ENCODE results near the gene FDX1. TPM values are rescaled to one million over a fixed set of nuclear protein-coding genes. Genes with fewer than 3 reads are reported as not detected.
"Not testable (repeated sequence)": the region's sequence is repeated elsewhere in the genome, so short reads cannot be mapped to it uniquely, and the experiment has no call there.

The FDX1 gene
- total RNA-seq, 1 experiment from 2014 or later: 13.6 TPM

GRCh38 chr11:110415081-110415480 is 14.7 kb upstream of the FDX1 start:
- in situ Hi-C loops (cut with HindIII; ENCODE audit: low pct_unique_long_range_greater_than_20kb, low sequenced_read_pairs) (no loop called here), intact Hi-C loops (cut with micrococcal nuclease; ENCODE audit: unreplicated experiment) (no loop called here)
- no peak overlapping the region for H3K27ac ChIP-seq (ENCODE audit: low read length)
- no peaks in the 10 kb centered on the region for H3K9me3 ChIP-seq (ENCODE audit: control insufficient read depth, insufficient read depth, low read depth, low read length)
- no peaks in the 10 kb centered on the region for H3K36me3 ChIP-seq (ENCODE audit: control insufficient read depth, insufficient read depth, low read length)
- no peak for ATAC-seq
- TF ChIP-seq POLR2AphosphoS5 (IDR thresholded peaks at IDR 0.05; ENCODE audit: low read depth, low read length) (no peak), TCF7L2 (IDR thresholded peaks at IDR 0.05; ENCODE audit: low read depth, low read length) (no peak), SIN3A (IDR thresholded peaks at IDR 0.05; ENCODE audit: borderline replicate concordance, insufficient read depth, low read depth, low read length) (no peak), CTCF (IDR thresholded peaks at IDR 0.05) (no peak)
- H3K4me3 ChIP-seq (ENCODE audit: low read depth in 2 of 2, low read length in 2 of 2): no peak overlapping the region
- POLR2A ChIA-PET: no interaction called here
- DNase-seq (ENCODE audit: low read depth, low spot score): no peak
- CTCF ChIA-PET: no interaction called here
- no peaks in the 10 kb centered on the region for H3K4me1 ChIP-seq (ENCODE audit: control insufficient read depth, insufficient read depth, low read length)
- H3K27me3 ChIP-seq (ENCODE audit: control insufficient read depth, insufficient read depth, low read length): no peaks in the 10 kb centered on the region
- no TSS peak for BruUV-seq (replicated peaks)

GRCh38 chr11:110421658-110422057 is 8.1 kb upstream of the FDX1 start:
- BruUV-seq (replicated peaks); in situ Hi-C loops (cut with HindIII; ENCODE audit: low pct_unique_long_range_greater_than_20kb, low sequenced_read_pairs); ATAC-seq; POLR2A ChIA-PET; H3K27me3 ChIP-seq (ENCODE audit: control insufficient read depth, insufficient read depth, low read length); DNase-seq (ENCODE audit: low read depth, low spot score); CTCF ChIA-PET; H3K4me3 ChIP-seq (ENCODE audit: low read depth in 2 of 2, low read length in 2 of 2); H3K36me3 ChIP-seq (ENCODE audit: control insufficient read depth, insufficient read depth, low read length); intact Hi-C loops (cut with micrococcal nuclease; ENCODE audit: unreplicated experiment); H3K4me1 ChIP-seq (ENCODE audit: control insufficient read depth, insufficient read depth, low read length); H3K9me3 ChIP-seq (ENCODE audit: control insufficient read depth, insufficient read depth, low read depth, low read length); H3K27ac ChIP-seq (ENCODE audit: low read length): not testable (repeated sequence)

GRCh38 chr11:110422306-110422905 is 7.3 kb upstream of the FDX1 start:
- in situ Hi-C loops (cut with HindIII; ENCODE audit: low pct_unique_long_range_greater_than_20kb, low sequenced_read_pairs) (no loop called here), intact Hi-C loops (cut with micrococcal nuclease; ENCODE audit: unreplicated experiment) (no loop called here)
- ATAC-seq (no peak), DNase-seq (ENCODE audit: low read depth, low spot score) (no peak)
- ChIA-PET CTCF (no interaction called here), POLR2A (no interaction called here)
- no peaks in the 10 kb centered on the region for H3K36me3 ChIP-seq (ENCODE audit: control insufficient read depth, insufficient read depth, low read length)
- BruUV-seq (replicated peaks): no TSS peak
- TF ChIP-seq SIN3A (IDR thresholded peaks at IDR 0.05; ENCODE audit: borderline replicate concordance, insufficient read depth, low read depth, low read length): no peak
- no peak for TF ChIP-seq TCF7L2 (IDR thresholded peaks at IDR 0.05; ENCODE audit: low read depth, low read length)
- TF ChIP-seq POLR2AphosphoS5 (IDR thresholded peaks at IDR 0.05; ENCODE audit: low read depth, low read length): no peak
- TF ChIP-seq REST (IDR thresholded peaks at IDR 0.05; ENCODE audit: insufficient read depth in 1 of 2, low read depth in 2 of 2, low read length in 1 of 2): no peak
- TF ChIP-seq CTCF (IDR thresholded peaks at IDR 0.05): no peak
- H3K4me1 ChIP-seq (ENCODE audit: control insufficient read depth, insufficient read depth, low read length): no peaks in the 10 kb centered on the region
- H3K27ac ChIP-seq (ENCODE audit: low read length): no peak overlapping the region
- no peak overlapping the region for H3K4me3 ChIP-seq (ENCODE audit: low read depth in 2 of 2, low read length in 2 of 2)
- no peaks in the 10 kb centered on the region for H3K27me3 ChIP-seq (ENCODE audit: control insufficient read depth, insufficient read depth, low read length)
- H3K9me3 ChIP-seq (ENCODE audit: control insufficient read depth, insufficient read depth, low read depth, low read length): no peaks in the 10 kb centered on the region; the same call in 1 of the 2 replicates

All from Panc1 (cell line).